H1 (cell line): ENCODE measurements around the gene LRPPRC. TPM values are rescaled to one million over a fixed set of nuclear protein-coding genes. Genes with fewer than 3 reads are reported as not detected.

Experiments
- CTCF ChIA-PET: fragments of 300-600 bp; sonication (Branson Sonifier 250); formaldehyde crosslinking; loops from one replicate; lab custom pipeline; 2021; ENCODE audit not compliant: partially characterized antibody; lab: Charles Lee
- POLR2A ChIA-PET: fragments of 300-600 bp; sonication (Branson Sonifier 250); formaldehyde crosslinking; loops from one replicate; lab custom pipeline; 2021; ENCODE audit warnings: inconsistent platforms; ENCODE audit not compliant: partially characterized antibody; lab: Charles Lee
- DNase-seq, 2 experiments: peaks; one replicate each; pipeline versions ENCODE4 v3.0.0 to v3.0.0-alpha.2; 2010 to 2022; ENCODE audit warnings: low spot score in 2 of 2, low read depth in 1 of 2, mixed read lengths in 1 of 2
- FAIRE-seq: peaks from 2 replicates; lab custom pipeline; 2011; peaks lifted over from hg19 to GRCh38; lab: Jason Lieb, UNC
- H2AFZ ChIP-seq: 2 replicates; pipeline ENCODE4 v1.8.1; 2012; ENCODE audit warnings: low read length, inconsistent platforms
- H2AK5ac ChIP-seq: 2 replicates; pipeline ENCODE4 v1.6.1; 2013; ENCODE audit warnings: low read depth, low read length
- H2BK120ac ChIP-seq: replicated peaks from 2 replicates; pipeline ENCODE3; 2013; ENCODE audit warnings: low read depth, low read length, inconsistent platforms
- H2BK12ac ChIP-seq: 2 replicates; pipeline ENCODE4 v1.6.1; 2013; ENCODE audit warnings: low read depth, low read length
- H2BK15ac ChIP-seq: 2 replicates; pipeline ENCODE4 v1.6.1; 2013; ENCODE audit warnings: low read length
- H2BK20ac ChIP-seq: 2 replicates; pipeline ENCODE4 v1.6.1; 2013; ENCODE audit warnings: low read length
- H2BK5ac ChIP-seq: 2 replicates; pipeline ENCODE4 v1.6.1; 2013; ENCODE audit warnings: low read depth, low read length
- H3K14ac ChIP-seq: 2 replicates; pipeline ENCODE4 v1.6.1; 2013; ENCODE audit warnings: inconsistent platforms; ENCODE audit not compliant: insufficient read length
- H3K18ac ChIP-seq: 2 replicates; pipeline ENCODE4 v1.6.1; 2013; ENCODE audit warnings: low read length; ENCODE audit errors: extremely low read depth
- H3K23ac ChIP-seq: 2 replicates; pipeline ENCODE4 v1.6.1; 2013; ENCODE audit warnings: inconsistent platforms; ENCODE audit not compliant: insufficient read length
- H3K23me2 ChIP-seq: 2 replicates; pipeline ENCODE4 v1.6.1; 2013; ENCODE audit warnings: low read depth, low read length
- H3K27ac ChIP-seq: 2 replicates; pipeline ENCODE4 v1.6.1; 2011; ENCODE audit warnings: low read depth, low read length, inconsistent platforms
- H3K27me3 ChIP-seq, 4 experiments: replicated peaks in 1 of 4; 1 replicate in 1 of 4; 2 replicates in 3 of 4; pipeline versions ENCODE4 v1.6.1 to v1.8.1; 2011 to 2013; ENCODE audit warnings: low read length in 3 of 4, mild to moderate bottlenecking in 3 of 4, inconsistent platforms in 2 of 4, mixed read lengths in 2 of 4, moderate library complexity in 1 of 4; ENCODE audit not compliant: control insufficient read depth in 3 of 4, insufficient read depth in 3 of 4; ENCODE audit errors: extremely low read depth in 1 of 4
- H3K36me3 ChIP-seq, 4 experiments: 2 replicates each; pipeline versions ENCODE4 v1.6.1 to v1.8.1; 2011 to 2013; ENCODE audit warnings: mild to moderate bottlenecking in 4 of 4, low read length in 3 of 4, moderate library complexity in 2 of 4, control low read depth in 1 of 4, inconsistent platforms in 1 of 4; ENCODE audit not compliant: insufficient read depth in 4 of 4, control insufficient read depth in 2 of 4
- H3K4ac ChIP-seq: replicated peaks from 2 replicates; pipeline ENCODE3; 2013; ENCODE audit warnings: low read length, low read depth, mixed read lengths, inconsistent platforms; ENCODE audit not compliant: insufficient read length
- H3K4me1 ChIP-seq, 4 experiments: replicated peaks in 1 of 4; 1 replicate in 1 of 4; 2 replicates in 3 of 4; pipeline versions ENCODE4 v1.6.1 to v1.8.1; 2011 to 2013; ENCODE audit warnings: low read length in 3 of 4, inconsistent platforms in 2 of 4, mixed read lengths in 1 of 4; ENCODE audit not compliant: insufficient read depth in 4 of 4, control insufficient read depth in 3 of 4
- H3K4me2 ChIP-seq, 2 experiments: 2 replicates each; pipeline versions ENCODE4 v1.6.1 to v1.8.1; 2011 to 2013; ENCODE audit warnings: low read depth in 2 of 2, low read length in 2 of 2, control low read depth in 1 of 2, inconsistent platforms in 1 of 2, mild to moderate bottlenecking in 1 of 2; ENCODE audit not compliant: insufficient read depth in 1 of 2
- H3K4me3 ChIP-seq, 4 experiments: fragments of 200-600, 300-600 bp in 1 of 4; sonication (generic), shearing (Covaris generic), sonication (Bioruptor Twin) in 1 of 4; 2 replicates each; pipeline versions ENCODE4 v1.5.1 to v1.8.1; 2011 to 2016; ENCODE audit warnings: low read length in 4 of 4, low read depth in 3 of 4, control low read depth in 2 of 4, inconsistent platforms in 2 of 4, mild to moderate bottlenecking in 2 of 4, mixed read lengths in 1 of 4, moderate library complexity in 1 of 4; ENCODE audit not compliant: insufficient read depth in 2 of 4; ENCODE audit errors: extremely low read depth in 1 of 4
- H3K56ac ChIP-seq: replicated peaks from 2 replicates; pipeline ENCODE3; 2013; ENCODE audit warnings: low read depth, mild to moderate bottlenecking, mixed read lengths, low read length, inconsistent platforms; ENCODE audit not compliant: insufficient read length
- H3K79me1 ChIP-seq: 2 replicates; pipeline ENCODE4 v1.6.1; 2013; ENCODE audit warnings: low read depth, low read length, control low read depth
- H3K79me2 ChIP-seq, 2 experiments: 2 replicates each; pipeline versions ENCODE4 v1.6.1 to v1.8.1; 2012 to 2013; ENCODE audit warnings: low read length in 2 of 2, mild to moderate bottlenecking in 2 of 2, inconsistent platforms in 1 of 2; ENCODE audit not compliant: insufficient read depth in 2 of 2, control insufficient read depth in 1 of 2
- H3K9ac ChIP-seq, 4 experiments: replicated peaks in 1 of 4; 1 replicate in 1 of 4; 2 replicates in 3 of 4; pipeline versions ENCODE4 v1.6.1 to v1.8.1; 2011 to 2013; ENCODE audit warnings: low read depth in 3 of 4, low read length in 3 of 4, control low read depth in 2 of 4, mild to moderate bottlenecking in 2 of 4, moderate library complexity in 2 of 4, inconsistent platforms in 1 of 4; ENCODE audit errors: extremely low read depth in 1 of 4
- H3K9me3 ChIP-seq, 2 experiments: 2 replicates each; pipeline versions ENCODE4 v1.6.1 to v1.8.1; 2012 to 2013; ENCODE audit warnings: mild to moderate bottlenecking in 2 of 2, moderate library complexity in 2 of 2, control low read depth in 1 of 2, inconsistent platforms in 1 of 2, low read depth in 1 of 2, low read length in 1 of 2, mixed read lengths in 1 of 2; ENCODE audit not compliant: insufficient read depth in 2 of 2
- H4K20me1 ChIP-seq, 2 experiments: replicated peaks in 1 of 2; 2 replicates each; pipeline versions ENCODE3 to v1.8.1; 2011 to 2013; ENCODE audit warnings: inconsistent platforms in 2 of 2, low read length in 2 of 2, mild to moderate bottlenecking in 1 of 2; ENCODE audit not compliant: insufficient read depth in 2 of 2, control insufficient read depth in 1 of 2
- H4K5ac ChIP-seq: 2 replicates; pipeline ENCODE4 v1.6.1; 2013; ENCODE audit warnings: low read length, low read depth, mixed read lengths, inconsistent platforms; ENCODE audit not compliant: insufficient read length
- H4K8ac ChIP-seq: 2 replicates; pipeline ENCODE4 v1.8.0; 2013; ENCODE audit warnings: mild to moderate bottlenecking, moderate library complexity, low read length, inconsistent platforms; ENCODE audit not compliant: insufficient read depth; ENCODE audit errors: extremely low read depth
- H4K91ac ChIP-seq: replicated peaks from 2 replicates; pipeline ENCODE3; 2013; ENCODE audit warnings: low read length, mixed read lengths, inconsistent platforms; ENCODE audit not compliant: insufficient read length
- ATF3 ChIP-seq: IDR thresholded peaks from 2 replicates; pipeline ENCODE4 v1.6.1; 2011; ENCODE audit warnings: low read depth, mild to moderate bottlenecking, low read length; ENCODE audit not compliant: insufficient read depth
- BACH1 ChIP-seq: IDR thresholded peaks from 2 replicates; pipeline ENCODE4 v1.6.1; 2012; ENCODE audit warnings: low read length, improper control_type of control experiment
- BRCA1 ChIP-seq: IDR thresholded peaks from 2 replicates; pipeline ENCODE4 v1.6.1; 2012; ENCODE audit warnings: low read depth, low read length, improper control_type of control experiment
- CBX8 ChIP-seq: fragments of 300-800, 300-1000 bp; sonication (generic); IDR thresholded peaks from 2 replicates; pipeline ENCODE4 v1.7.1; 2016; ENCODE audit warnings: low read depth, low read length, borderline replicate concordance
- CREB1 ChIP-seq: IDR thresholded peaks from 2 replicates; pipeline ENCODE4 v1.6.1; 2012; ENCODE audit warnings: inconsistent platforms
- EP300 ChIP-seq, 2 experiments: IDR thresholded peaks; 1 replicate in 1 of 2; 2 replicates in 1 of 2; pipeline ENCODE4 v1.6.1; 2011 to 2012; ENCODE audit warnings: low read depth in 2 of 2, low read length in 2 of 2, mild to moderate bottlenecking in 2 of 2, borderline replicate concordance in 1 of 2, inconsistent platforms in 1 of 2, moderate library complexity in 1 of 2
- EZH2 ChIP-seq: fragments of 200-600 bp; sonication (generic); IDR thresholded peaks from 2 replicates; pipeline ENCODE4 v1.7.1; 2012; ENCODE audit warnings: low read depth, mild to moderate bottlenecking, moderate library complexity, low read length, inconsistent platforms; ENCODE audit not compliant: severe bottlenecking
- MAFK ChIP-seq: IDR thresholded peaks from 2 replicates; pipeline ENCODE4 v1.6.1; 2012; ENCODE audit warnings: low read depth, mild to moderate bottlenecking, improper control_type of control experiment, low read length
- SP1 ChIP-seq: IDR thresholded peaks from 2 replicates; pipeline ENCODE4 v1.6.1; 2011; ENCODE audit warnings: low read depth, low read length
- SP2 ChIP-seq: IDR thresholded peaks from 2 replicates; pipeline ENCODE4 v1.6.1; 2012; ENCODE audit warnings: mild to moderate bottlenecking, low read length, inconsistent platforms
- TAF1 ChIP-seq: IDR thresholded peaks from 2 replicates; pipeline ENCODE4 v1.6.1; 2011; ENCODE audit warnings: mild to moderate bottlenecking, low read depth, low read length
- YY1 ChIP-seq: IDR thresholded peaks from 2 replicates; pipeline ENCODE4 v1.6.1; 2011; ENCODE audit warnings: low read depth, mild to moderate bottlenecking, low read length
- WGBS, 2 experiments: shearing (Covaris generic) in 1 of 2; methylation state at CpG; one replicate each; pipeline versions ENCODE4 v1.1.6 to v1.1.7; 2013 to 2015; ENCODE audit warnings: low lambda C conversion rate in 2 of 2, mixed read lengths in 2 of 2, inconsistent platforms in 1 of 2, low coverage in 1 of 2, missing lambda C conversion rate in 1 of 2; ENCODE audit not compliant: insufficient replicate concordance in 2 of 2, insufficient coverage in 1 of 2, insufficient read length in 1 of 2; ENCODE audit errors: extremely low coverage in 1 of 2, missing lambda C conversion rate in 1 of 2; 5-methylcytosine and 5-hydroxymethylcytosine counted together
- polyA plus RNA-seq, 7 experiments: library from polyadenylated mRNA; depleted of rRNA in 3 of 7; stranded (reverse) in 5 of 7; unstranded in 2 of 7; fragments of >200 nt in 5 of 7; fragments of 200-250 nt in 2 of 7; gene quantifications; 1 replicate in 5 of 7; 2 replicates in 1 of 7; 4 replicates in 1 of 7; pipeline versions ENCODE4 v1.2.1 to v1.2.3, GENCODE V29; 2011 to 2013; ENCODE audit warnings: missing spikeins in 2 of 7, mixed read lengths in 2 of 7
- total RNA-seq: library from RNA; stranded (reverse); fragmentation: NEBNext Ultra II Directional; extraction: Animal tissue kit (Norgen Biotek cat#: 25700); gene quantifications from 2 replicates; pipeline ENCODE4 v1.2.1, GENCODE V29; 2021

LRPPRC gene
- total and polyA plus RNA-seq, 2 of the 8 experiments (the other 6 are each of a cell fraction or from before 2014, with no cell fraction given) = 43.4 to 167 TPM

- Histone ChIP-seq H2BK20ac (no peak overlapping the region), H3K14ac (no peak overlapping the region), H2BK15ac (no peak overlapping the region), H3K4me1 (no peaks in the 10 kb centered on the region), H2BK120ac (no peak overlapping the region), H3K79me1 (no peaks in the 10 kb centered on the region), H3K4ac (no peak overlapping the region), H3K9ac (no peak overlapping the region), H3K23ac (no peak overlapping the region), H3K27me3 (no peaks in the 10 kb centered on the region), H4K5ac (no peak overlapping the region), H3K4me3 (no peak overlapping the region), H3K56ac (no peak overlapping the region)
- no peak for DNase-seq
- 85% methylated on average over 5 of the region's 5 CpGs; no CpG with 5 or more reads in 1 of the 2 experiments for WGBS, 2 experiments
- TF ChIP-seq BRCA1 (no peak), BACH1 (no peak), TAF1 (no peak), EP300 (IDR thresholded peaks at IDR 0.05; ENCODE audit: borderline replicate concordance in 1 of 2, low read depth in 2 of 2, low read length in 2 of 2) (no peak), MAFK (no peak), YY1 (no peak), EZH2 (no peak), SP1 (no peak), ATF3 (no peak), CBX8 (no peak), CREB1 (no peak), SP2 (no peak)
- TF ChIP-seq, all 59 proteins: peak for 0
- Histone ChIP-seq H2BK5ac (no peak overlapping the region), H3K4me2 (no peak overlapping the region), H2AFZ (no peak overlapping the region), H4K20me1 (peaks cover 0 to 2% of the 10 kb centered on the region in 2 experiments), H2AK5ac (no peak overlapping the region), H3K23me2 (no peaks in the 10 kb centered on the region), H3K9me3 (no peaks in the 10 kb centered on the region), H3K27ac (no peak overlapping the region), H4K8ac (no peak overlapping the region), H3K79me2 (no peaks in the 10 kb centered on the region), H3K18ac (no peak overlapping the region), H2BK12ac (no peak overlapping the region), H4K91ac (no peak overlapping the region), H3K36me3 (peaks cover 8 to 33% (median 20%) of the 10 kb centered on the region in 4 experiments)
- FAIRE-seq = no peak
- ChIA-PET CTCF (interaction anchor here (0.8 to 1.2 kb wide), 2 partner anchors 10 to 67 kb away, joined by 3 to 5 read pairs; no protein-coding TSS in a partner anchor), POLR2A (interaction anchor here (1.0 to 1.9 kb wide), 3 partner anchors 9 to 107 kb away, joined by 3 to 8 read pairs (median 5); no protein-coding TSS in a partner anchor)
Observed at GRCh38 chr2:43884689-43885088, 111.1 kb downstream of the LRPPRC start.
